HL-60 (cell line): Measurements from ENCODE around the gene PBX3.

Experiments used
- TF ChIP-seq, protein P1 (sequence below): IDR thresholded peaks from one replicate; pipeline ENCODE4 v1.5.1; 2011; ENCODE audit warnings: low read length, control low read depth, inconsistent platforms; ENCODE audit not compliant: insufficient read depth
- TF ChIP-seq, protein P2 (sequence below): IDR thresholded peaks from 2 replicates; pipeline ENCODE4 v1.6.1; 2012; ENCODE audit warnings: low read depth; ENCODE audit not compliant: insufficient replicate concordance

DNA sequence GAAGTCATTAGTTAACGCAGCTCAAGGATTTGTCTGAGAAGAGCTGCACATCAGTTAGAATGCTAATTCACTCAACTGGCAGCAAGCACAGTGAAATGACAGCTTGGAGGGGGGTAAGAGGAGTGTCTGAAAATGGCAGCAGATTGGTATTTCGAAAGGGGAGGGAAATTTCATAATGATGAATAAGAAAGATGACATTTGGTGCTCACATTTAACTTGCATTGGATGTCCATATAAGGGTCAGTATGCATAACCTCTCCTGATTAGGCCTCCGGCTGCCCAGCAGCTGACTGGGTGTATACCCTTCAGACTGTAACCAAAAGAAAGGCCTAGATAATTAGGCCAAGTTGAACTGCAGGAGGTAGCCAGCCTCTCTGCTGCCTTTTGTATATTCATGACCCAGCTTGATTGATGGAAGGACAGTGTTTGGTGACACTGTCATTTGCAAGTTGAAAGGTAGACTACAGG is 131.0 kb downstream of the PBX3 start:
- TF ChIP-seq, protein P1, sequence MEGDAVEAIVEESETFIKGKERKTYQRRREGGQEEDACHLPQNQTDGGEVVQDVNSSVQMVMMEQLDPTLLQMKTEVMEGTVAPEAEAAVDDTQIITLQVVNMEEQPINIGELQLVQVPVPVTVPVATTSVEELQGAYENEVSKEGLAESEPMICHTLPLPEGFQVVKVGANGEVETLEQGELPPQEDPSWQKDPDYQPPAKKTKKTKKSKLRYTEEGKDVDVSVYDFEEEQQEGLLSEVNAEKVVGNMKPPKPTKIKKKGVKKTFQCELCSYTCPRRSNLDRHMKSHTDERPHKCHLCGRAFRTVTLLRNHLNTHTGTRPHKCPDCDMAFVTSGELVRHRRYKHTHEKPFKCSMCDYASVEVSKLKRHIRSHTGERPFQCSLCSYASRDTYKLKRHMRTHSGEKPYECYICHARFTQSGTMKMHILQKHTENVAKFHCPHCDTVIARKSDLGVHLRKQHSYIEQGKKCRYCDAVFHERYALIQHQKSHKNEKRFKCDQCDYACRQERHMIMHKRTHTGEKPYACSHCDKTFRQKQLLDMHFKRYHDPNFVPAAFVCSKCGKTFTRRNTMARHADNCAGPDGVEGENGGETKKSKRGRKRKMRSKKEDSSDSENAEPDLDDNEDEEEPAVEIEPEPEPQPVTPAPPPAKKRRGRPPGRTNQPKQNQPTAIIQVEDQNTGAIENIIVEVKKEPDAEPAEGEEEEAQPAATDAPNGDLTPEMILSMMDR = no peak
- TF ChIP-seq, protein P2, sequence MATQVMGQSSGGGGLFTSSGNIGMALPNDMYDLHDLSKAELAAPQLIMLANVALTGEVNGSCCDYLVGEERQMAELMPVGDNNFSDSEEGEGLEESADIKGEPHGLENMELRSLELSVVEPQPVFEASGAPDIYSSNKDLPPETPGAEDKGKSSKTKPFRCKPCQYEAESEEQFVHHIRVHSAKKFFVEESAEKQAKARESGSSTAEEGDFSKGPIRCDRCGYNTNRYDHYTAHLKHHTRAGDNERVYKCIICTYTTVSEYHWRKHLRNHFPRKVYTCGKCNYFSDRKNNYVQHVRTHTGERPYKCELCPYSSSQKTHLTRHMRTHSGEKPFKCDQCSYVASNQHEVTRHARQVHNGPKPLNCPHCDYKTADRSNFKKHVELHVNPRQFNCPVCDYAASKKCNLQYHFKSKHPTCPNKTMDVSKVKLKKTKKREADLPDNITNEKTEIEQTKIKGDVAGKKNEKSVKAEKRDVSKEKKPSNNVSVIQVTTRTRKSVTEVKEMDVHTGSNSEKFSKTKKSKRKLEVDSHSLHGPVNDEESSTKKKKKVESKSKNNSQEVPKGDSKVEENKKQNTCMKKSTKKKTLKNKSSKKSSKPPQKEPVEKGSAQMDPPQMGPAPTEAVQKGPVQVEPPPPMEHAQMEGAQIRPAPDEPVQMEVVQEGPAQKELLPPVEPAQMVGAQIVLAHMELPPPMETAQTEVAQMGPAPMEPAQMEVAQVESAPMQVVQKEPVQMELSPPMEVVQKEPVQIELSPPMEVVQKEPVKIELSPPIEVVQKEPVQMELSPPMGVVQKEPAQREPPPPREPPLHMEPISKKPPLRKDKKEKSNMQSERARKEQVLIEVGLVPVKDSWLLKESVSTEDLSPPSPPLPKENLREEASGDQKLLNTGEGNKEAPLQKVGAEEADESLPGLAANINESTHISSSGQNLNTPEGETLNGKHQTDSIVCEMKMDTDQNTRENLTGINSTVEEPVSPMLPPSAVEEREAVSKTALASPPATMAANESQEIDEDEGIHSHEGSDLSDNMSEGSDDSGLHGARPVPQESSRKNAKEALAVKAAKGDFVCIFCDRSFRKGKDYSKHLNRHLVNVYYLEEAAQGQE = no peak
